HG03045 (cell line): ENCODE results near the gene TMED4.
"Not testable (repeated sequence)": the region's sequence is repeated elsewhere in the genome, so short reads cannot be mapped to it uniquely, and the experiment has no call there.

Experiments used
- ATAC-seq: cut with Tn5 transposase; IDR thresholded peaks from one replicate; pipeline ENCODE4 v1.9.1; 2021; ENCODE audit warnings: mild to moderate bottlenecking, moderate library complexity; ENCODE audit not compliant: unreplicated experiment

Gene TMED4

GRCh38 chr7:44569959-44570358, 12.1 kb downstream of the TMED4 start:
- no peak for ATAC-seq

GRCh38 chr7:44568771-44569560, 13.1 kb downstream of the TMED4 start:
- no peak for ATAC-seq

- ATAC-seq: no peak
Measured at GRCh38 chr7:44567884-44568283, 14.1 kb downstream of the TMED4 start.

- no peak for ATAC-seq
Measured at GRCh38 chr7:44566680-44567079, 15.4 kb downstream of the TMED4 start.

GRCh38 chr7:44565795-44566559, 16.1 kb downstream of the TMED4 start:
- peak; percentile 17 for ATAC-seq

- peak; percentile 62 for ATAC-seq
Measured at GRCh38 chr7:44565097-44565794, 16.8 kb downstream of the TMED4 start.

GRCh38 chr7:44564606-44565005, 17.4 kb downstream of the TMED4 start:
- ATAC-seq: no peak

GRCh38 chr7:44563171-44563679, 18.8 kb downstream of the TMED4 start:
- ATAC-seq: no peak

- not testable (repeated sequence) for ATAC-seq
Measured at GRCh38 chr7:44562622-44562962, 19.4 kb downstream of the TMED4 start.

- ATAC-seq: no peak
Measured at GRCh38 chr7:44561962-44562621, 19.9 kb downstream of the TMED4 start.

- ATAC-seq: no peak
Measured at GRCh38 chr7:44561481-44561880, 20.6 kb downstream of the TMED4 start.

- ATAC-seq: no peak
Measured at GRCh38 chr7:44559485-44559884, 22.5 kb downstream of the TMED4 start.

- ATAC-seq: no peak
Measured at GRCh38 chr7:44557485-44557884, 24.5 kb downstream of the TMED4 start.

GRCh38 chr7:44555350-44555749, 26.7 kb downstream of the TMED4 start:
- no peak for ATAC-seq

GRCh38 chr7:44552473-44553005, 29.5 kb downstream of the TMED4 start:
- ATAC-seq: not testable (repeated sequence)

GRCh38 chr7:44549457-44549856, 32.6 kb downstream of the TMED4 start:
- no peak for ATAC-seq

GRCh38 chr7:44548893-44549292, 33.1 kb downstream of the TMED4 start:
- ATAC-seq: no peak

GRCh38 chr7:44547536-44548231, 34.3 kb downstream of the TMED4 start:
- ATAC-seq: no peak

GRCh38 chr7:44541876-44542610, 40.0 kb downstream of the TMED4 start:
- ATAC-seq: no peak
